Left ventricle myocardium inferior (tissue), 1 donor: ENCODE results near the gene DNM3. TPM values are rescaled to one million over a fixed set of nuclear protein-coding genes. Genes with fewer than 3 reads are reported as not detected.

Experiments used
- DNase-seq: peaks from one replicate; pipeline ENCODE4 v3.0.0-alpha.2; 2020
- H3K27ac ChIP-seq: fragments of 200-600 bp; replicated peaks from 2 replicates; pipeline ENCODE4 v1.8.0; 2021
- H3K27me3 ChIP-seq: fragments of 200-600 bp; 2 replicates; pipeline ENCODE4 v1.8.0; 2021; ENCODE audit warnings: low read depth
- H3K36me3 ChIP-seq: fragments of 200-600 bp; 2 replicates; pipeline ENCODE4 v1.8.0; 2021
- H3K4me1 ChIP-seq: fragments of 200-600 bp; 2 replicates; pipeline ENCODE4 v1.8.0; 2021
- H3K4me3 ChIP-seq: fragments of 200-600 bp; 2 replicates; pipeline ENCODE4 v1.8.0; 2021; ENCODE audit warnings: mild to moderate bottlenecking, moderate library complexity
- H3K9me3 ChIP-seq: fragments of 200-600 bp; replicated peaks from 2 replicates; pipeline ENCODE4 v1.8.0; 2021
- intact Hi-C: fragments of 100-400 bp; cut with micrococcal nuclease; formaldehyde crosslinking; loops from one replicate; pipeline ENCODE4 v1.11.0; 2022
- total RNA-seq: library from RNA; stranded (reverse); fragmentation: NEBNext Ultra II Directional; extraction: Animal tissue kit (Norgen Biotek cat#: 25700); gene quantifications from one replicate; pipeline ENCODE4 v1.2.1, GENCODE V29; 2021
- TF ChIP-seq, protein P1 (sequence below): fragments of 200-600 bp; IDR thresholded peaks from 2 replicates; pipeline ENCODE4 v1.8.0; 2021; ENCODE audit warnings: antibody characterized with exemption, mild to moderate bottlenecking, borderline replicate concordance
- donor health status: DM: no; HTN: yes; CAD: no; lungs with severe emphysema.

The DNM3 gene
- total RNA-seq, 1 donor from 2014 or later = 1.2 TPM

DNA sequence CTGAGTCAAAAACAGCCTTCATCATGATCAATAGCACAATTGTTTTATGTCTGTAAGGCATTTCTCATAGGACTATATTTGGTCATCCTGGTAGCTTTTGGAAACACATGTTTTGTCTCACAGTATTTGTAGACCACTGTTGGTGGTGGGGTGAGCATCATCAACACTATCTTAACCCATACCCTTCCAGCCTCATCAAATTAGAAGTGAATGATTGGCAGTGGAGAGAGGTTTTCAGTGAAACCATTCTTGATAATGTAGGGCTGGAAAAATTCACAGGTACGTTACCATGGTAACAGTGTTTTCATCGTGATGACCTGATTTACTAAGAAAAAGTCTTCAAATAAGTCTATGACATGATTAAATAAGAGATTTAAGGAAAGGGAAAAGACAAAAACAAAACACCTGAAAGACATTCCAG is 533.9 kb downstream of the DNM3 start:
- Histone ChIP-seq H3K27me3 (no peaks in the 10 kb centered on the region), H3K4me3 (no peak overlapping the region), H3K36me3 (no peaks in the 10 kb centered on the region), H3K4me1 (peaks cover 2% of the 10 kb centered on the region), H3K9me3 (no peaks in the 10 kb centered on the region), H3K27ac (no peak overlapping the region)
- TF ChIP-seq, protein P1, sequence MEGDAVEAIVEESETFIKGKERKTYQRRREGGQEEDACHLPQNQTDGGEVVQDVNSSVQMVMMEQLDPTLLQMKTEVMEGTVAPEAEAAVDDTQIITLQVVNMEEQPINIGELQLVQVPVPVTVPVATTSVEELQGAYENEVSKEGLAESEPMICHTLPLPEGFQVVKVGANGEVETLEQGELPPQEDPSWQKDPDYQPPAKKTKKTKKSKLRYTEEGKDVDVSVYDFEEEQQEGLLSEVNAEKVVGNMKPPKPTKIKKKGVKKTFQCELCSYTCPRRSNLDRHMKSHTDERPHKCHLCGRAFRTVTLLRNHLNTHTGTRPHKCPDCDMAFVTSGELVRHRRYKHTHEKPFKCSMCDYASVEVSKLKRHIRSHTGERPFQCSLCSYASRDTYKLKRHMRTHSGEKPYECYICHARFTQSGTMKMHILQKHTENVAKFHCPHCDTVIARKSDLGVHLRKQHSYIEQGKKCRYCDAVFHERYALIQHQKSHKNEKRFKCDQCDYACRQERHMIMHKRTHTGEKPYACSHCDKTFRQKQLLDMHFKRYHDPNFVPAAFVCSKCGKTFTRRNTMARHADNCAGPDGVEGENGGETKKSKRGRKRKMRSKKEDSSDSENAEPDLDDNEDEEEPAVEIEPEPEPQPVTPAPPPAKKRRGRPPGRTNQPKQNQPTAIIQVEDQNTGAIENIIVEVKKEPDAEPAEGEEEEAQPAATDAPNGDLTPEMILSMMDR = no peak
- no peak for DNase-seq
- intact Hi-C loops = no loop called here

GRCh38 chr1:172376431-172376830 is 535.1 kb downstream of the DNM3 start:
- Histone ChIP-seq H3K4me3 (no peak overlapping the region), H3K27me3 (no peaks in the 10 kb centered on the region), H3K4me1 (peaks cover 6% of the 10 kb centered on the region), H3K9me3 (no peaks in the 10 kb centered on the region), H3K27ac (no peak overlapping the region), H3K36me3 (no peaks in the 10 kb centered on the region)
- TF ChIP-seq, protein P1 = no peak
- intact Hi-C loops = no loop called here
- DNase-seq = no peak

DNA sequence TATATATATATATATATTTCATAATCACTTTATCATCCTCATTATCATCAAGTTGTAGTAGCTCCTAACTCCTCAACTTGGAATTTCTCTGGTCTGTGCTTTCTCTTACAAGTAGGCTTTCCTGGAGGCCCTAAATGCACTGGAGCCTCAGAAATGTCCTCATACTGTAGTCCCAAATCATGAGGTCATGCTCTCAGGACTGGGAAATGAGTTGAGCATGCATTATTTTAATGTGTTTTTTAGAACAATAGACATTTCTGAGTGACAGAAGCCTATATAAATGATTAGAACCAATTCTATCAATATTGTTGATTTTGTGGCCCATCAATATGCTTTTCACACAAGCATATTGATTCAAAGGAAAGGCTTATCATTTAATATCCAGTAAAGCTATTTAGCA is 536.3 kb downstream of the DNM3 start:
- no peaks in the 10 kb centered on the region for H3K9me3 ChIP-seq
- no peak overlapping the region for H3K27ac ChIP-seq
- no peaks in the 10 kb centered on the region for H3K36me3 ChIP-seq
- DNase-seq = no peak
- TF ChIP-seq, protein P1 = no peak
- intact Hi-C loops = no loop called here
- H3K4me1 ChIP-seq = peaks cover 7% of the 10 kb centered on the region
- H3K4me3 ChIP-seq = no peak overlapping the region
- H3K27me3 ChIP-seq = no peaks in the 10 kb centered on the region

DNA sequence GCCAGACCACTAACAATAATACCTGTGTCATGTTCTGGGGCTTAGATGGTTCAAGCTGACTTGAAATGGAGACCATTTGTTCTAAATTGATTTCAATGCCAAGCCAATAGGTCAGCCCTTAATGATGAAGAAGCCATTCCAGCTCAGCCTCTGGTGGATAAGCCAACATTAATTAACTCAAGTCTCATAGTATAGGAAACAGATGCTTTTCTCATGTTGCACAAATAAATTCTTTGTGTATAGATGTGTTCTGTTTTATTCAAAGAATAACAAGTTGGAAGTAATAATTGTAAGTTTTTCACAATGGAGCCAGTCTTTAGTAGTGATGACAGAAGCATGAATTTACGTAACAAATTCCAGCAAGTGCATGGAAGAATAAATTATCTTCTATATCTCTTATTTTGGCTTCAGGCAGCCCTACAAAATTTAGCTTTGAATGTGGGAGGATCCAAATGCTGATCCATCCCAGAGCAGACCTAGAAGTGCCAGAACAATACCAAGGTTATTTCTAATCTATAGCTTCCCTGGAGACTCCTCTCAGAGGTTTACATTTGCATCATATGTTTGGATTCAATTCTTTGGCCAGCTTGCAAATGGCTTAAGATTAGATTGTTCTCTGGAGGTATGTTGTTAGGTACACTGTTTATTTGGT is 536.9 kb downstream of the DNM3 start:
- no peak overlapping the region for H3K27ac ChIP-seq
- H3K9me3 ChIP-seq = no peaks in the 10 kb centered on the region
- intact Hi-C loops = no loop called here

DNA sequence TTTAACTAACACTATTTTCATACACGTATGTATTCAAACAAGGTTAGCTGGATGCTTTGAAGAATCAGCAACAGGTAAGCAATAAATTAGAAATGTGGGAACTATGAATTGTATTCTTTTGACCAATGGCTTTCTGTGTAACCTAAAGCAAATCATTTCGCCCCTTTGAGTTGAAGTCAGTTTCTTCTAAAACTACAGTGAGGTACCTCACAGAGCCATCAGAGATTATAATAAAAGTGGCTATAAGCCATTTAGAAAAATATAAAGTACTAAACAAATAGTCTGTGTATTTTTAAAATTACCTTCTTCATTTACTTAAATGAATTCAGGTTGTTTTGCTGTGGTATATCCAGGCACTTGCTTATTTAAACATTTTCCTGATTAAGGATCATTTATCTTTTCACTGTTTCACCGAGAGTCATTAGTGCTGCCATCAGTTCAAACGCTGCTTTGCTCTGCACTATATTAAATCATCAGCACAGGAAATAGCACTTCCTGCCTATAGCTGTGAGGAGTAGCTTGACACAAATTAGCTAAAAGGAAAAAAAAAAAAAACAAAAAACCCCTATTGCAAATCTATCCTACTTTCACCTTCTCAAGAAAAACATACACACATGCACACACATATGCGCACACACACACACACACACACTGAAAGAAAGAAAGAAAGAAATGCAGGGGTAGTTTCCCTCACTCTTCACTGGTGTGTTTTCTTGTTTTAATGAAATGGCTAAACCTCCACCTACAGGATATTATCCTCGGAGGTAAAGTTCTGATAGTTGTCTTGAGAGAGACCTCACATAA is 539.3 kb downstream of the DNM3 start:
- Histone ChIP-seq H3K36me3 (no peaks in the 10 kb centered on the region), H3K4me3 (no peak overlapping the region), H3K4me1 (peaks cover 21% of the 10 kb centered on the region), H3K27ac (no peak overlapping the region), H3K27me3 (no peaks in the 10 kb centered on the region), H3K9me3 (no peaks in the 10 kb centered on the region)
- DNase-seq = no peak
- intact Hi-C loops = no loop called here
- TF ChIP-seq, protein P1 = no peak

More for the DNA sequence above, 536.9 kb downstream of the DNM3 start:
- DNase-seq = no peak
- no peaks in the 10 kb centered on the region for H3K36me3 ChIP-seq
- TF ChIP-seq, protein P1 = no peak
- H3K4me1 ChIP-seq = peaks cover 14% of the 10 kb centered on the region
- H3K27me3 ChIP-seq = no peaks in the 10 kb centered on the region
- no peak overlapping the region for H3K4me3 ChIP-seq
